ENCODE results near the gene ESR1.
"Not testable (repeated sequence)": the region's sequence is repeated elsewhere in the genome, so short reads cannot be mapped to it uniquely, and the experiment has no call there.

The ESR1 gene

DNA sequence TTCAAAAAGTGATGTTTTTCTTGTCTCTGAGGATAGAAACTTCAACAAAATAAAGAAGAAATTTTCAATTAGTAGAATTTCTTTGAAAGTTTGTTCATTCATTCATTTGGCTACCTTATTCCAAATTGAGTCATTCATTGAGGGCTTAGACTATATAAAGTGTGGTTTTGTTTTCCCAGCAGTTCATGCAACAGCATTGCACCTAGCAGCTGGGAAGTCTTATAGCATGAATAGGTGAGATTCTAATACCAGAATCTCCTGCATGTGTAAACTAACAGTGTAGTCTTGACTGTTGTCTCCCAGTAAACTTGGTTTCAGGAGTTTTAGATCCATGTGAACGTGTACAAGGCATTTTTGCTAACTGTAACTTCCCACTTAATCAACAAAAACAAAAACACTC, 7.1 kb downstream of the ESR1 start:
- no peak for DNase-seq

DNA sequence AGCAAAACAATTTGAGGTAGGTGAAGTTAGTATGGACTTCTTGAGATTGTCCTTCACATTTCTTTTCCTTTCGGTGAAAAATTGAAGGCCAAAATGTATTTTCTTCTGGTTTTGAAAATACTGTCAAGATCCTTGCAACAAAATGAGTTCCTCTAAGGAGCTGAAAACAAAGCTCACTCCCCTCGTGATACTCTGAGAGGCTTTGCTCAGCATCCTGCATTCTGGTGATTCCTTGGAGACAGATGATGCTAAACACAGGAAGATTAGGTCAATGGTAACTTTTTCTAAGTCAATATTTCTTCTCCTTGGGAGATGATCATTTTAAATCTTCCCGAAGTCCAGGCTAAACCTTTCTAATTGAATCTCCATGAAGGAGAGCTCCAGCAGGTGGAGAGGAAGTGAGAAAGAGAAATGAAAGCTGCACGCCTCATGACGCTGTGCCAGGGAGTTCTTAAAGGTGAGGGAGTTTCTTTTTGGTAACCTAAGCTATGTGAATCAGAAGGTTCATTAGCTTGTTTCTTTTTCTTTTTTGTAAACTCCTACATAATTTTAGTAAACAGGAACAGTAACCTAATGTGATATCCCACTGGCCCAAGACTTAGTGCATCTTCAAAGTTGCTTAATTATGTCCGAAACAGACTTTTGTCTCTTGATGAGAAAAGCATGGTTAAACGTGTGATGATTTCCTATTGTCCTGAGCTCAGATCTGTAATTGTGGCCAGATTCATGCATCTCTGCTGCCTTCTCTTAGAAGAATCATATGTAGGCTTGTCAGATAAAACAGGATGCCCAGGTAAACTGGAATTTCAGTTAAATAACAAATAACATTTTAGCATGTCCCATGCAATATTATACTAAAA, 15.0 kb downstream of the ESR1 start:
- no peak for DNase-seq

- DNase-seq, result no peak
Observed at GRCh38 chr6:151826517-151827142, 19.1 kb downstream of the ESR1 start.

GRCh38 chr6:151832710-151833109, 25.2 kb downstream of the ESR1 start:
- no peak for DNase-seq

GRCh38 chr6:151835396-151835795, 27.9 kb downstream of the ESR1 start:
- DNase-seq, result no peak

DNA sequence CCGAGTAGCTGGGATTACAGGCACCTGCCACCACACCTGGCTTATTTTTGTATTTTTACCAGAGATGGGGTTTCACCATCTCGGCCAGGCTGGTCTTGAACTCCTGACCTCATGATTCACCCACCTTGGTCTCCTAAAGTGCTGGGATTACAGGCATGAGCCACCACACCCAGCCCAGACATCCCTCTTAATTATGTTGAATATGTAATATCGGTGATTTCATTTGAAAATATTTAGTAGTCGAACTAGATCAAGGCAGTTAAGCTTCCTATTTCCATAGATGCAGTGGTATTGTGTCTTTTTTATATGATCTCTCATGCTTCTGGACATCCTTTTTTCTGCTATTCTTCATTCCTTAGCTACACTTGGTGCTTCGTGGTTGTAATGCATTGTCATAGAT, 29.7 kb downstream of the ESR1 start:
- DNase-seq, result no peak

- no peak for DNase-seq
Observed at GRCh38 chr6:151842816-151843215, 35.3 kb downstream of the ESR1 start.

- peak; percentile 65 for DNase-seq
Observed at GRCh38 chr6:151847064-151847463, 39.6 kb downstream of the ESR1 start.

- DNase-seq, result no peak
Observed at GRCh38 chr6:151850479-151851003, 43.1 kb downstream of the ESR1 start.

DNA sequence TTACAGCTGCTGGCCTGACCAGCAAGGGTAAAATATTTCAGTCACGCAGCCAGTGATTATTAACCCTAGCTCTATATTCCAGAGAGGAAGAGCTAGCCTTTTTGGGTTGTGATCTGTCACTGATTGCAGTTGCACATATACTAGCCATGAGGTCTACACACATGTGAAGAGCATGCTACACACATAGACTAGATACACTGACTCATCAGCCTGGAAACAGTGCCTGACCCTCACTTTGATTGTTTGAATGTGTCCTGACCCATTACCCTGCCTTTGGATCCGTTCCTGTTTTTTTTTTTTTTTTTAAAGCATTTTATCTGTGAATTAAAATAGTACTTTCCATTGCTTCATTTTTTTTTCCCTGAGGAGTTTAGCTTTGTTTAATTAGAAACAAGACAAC, 50.8 kb downstream of the ESR1 start:
- DNase-seq, result no peak

- DNase-seq, result no peak
Observed at GRCh38 chr6:151862461-151862860, 55.0 kb downstream of the ESR1 start.

DNA sequence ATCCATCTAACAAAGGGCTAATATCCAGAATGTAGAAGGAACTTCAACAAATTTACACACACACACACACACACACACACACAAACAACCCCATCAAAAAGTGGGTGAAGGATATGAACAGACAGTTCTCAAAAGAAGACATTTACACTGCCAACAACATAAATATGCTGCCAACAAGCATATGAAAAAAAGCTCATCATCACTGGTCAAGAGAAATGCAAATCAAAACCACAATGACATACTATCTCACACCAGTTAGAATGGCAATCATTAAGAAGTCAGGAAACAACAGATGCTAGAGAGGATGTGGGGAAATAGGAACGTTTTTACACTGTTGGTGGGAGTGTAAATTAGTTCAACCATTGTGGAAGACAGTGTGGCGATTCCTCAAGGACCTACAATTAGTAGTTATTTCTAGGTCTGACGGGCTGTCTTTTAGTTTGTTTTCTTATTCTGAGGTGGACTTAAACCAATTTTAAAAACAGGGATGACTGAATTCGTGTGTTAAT, 59.9 kb downstream of the ESR1 start:
- not testable (repeated sequence) for DNase-seq

DNA sequence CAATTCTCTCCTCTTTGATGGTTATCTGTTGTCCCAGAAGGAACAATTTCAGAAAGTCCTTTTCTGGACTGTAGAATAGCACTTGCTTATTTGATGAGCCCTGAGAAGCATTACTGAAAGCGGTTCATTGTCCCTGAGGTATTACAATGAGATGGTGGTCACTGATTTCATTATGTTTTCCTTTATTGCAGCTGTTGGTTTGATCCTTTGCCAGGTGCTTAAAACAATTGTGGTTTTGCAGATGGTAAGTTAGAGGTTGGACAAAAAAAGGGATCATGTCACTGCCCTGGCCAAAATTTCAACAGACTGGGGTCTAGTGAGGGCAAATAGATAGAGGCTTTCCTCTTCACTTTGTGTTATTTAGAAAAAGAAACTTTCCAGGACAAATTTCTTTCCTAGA, 61.9 kb downstream of the ESR1 start:
- peak; percentile 14 for DNase-seq

GRCh38 chr6:151869787-151870186, 62.3 kb downstream of the ESR1 start:
- DNase-seq, result no peak

GRCh38 chr6:151870375-151870774, 62.9 kb downstream of the ESR1 start:
- DNase-seq, result no peak

DNA sequence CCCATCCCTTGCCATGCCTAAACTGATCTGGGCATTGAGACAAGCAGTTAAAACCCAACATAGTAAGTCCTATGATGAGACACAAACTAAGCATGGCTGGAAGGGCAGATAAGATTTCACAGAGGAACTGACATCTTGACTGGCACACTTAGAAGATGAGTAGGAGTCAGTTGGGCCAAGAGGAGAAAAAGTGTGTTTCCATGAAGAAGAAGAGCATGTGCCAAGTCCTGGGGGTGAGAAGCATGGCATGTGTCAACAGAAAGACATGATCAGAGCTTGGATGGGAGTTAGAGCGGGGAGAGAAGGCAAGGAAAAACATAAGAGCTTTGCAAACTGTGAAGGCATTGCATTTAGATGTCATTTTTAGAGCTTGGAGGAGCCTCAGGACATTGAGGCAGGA, 68.0 kb downstream of the ESR1 start:
- DNase-seq, result no peak

- no peak for DNase-seq
Observed at GRCh38 chr6:151876122-151876521, 68.6 kb downstream of the ESR1 start.

GRCh38 chr6:151877458-151877857, 70.0 kb downstream of the ESR1 start:
- no peak for DNase-seq

- no peak for DNase-seq
Observed at GRCh38 chr6:151881231-151881630, 73.7 kb downstream of the ESR1 start.

GRCh38 chr6:151882206-151882605, 74.7 kb downstream of the ESR1 start:
- DNase-seq, result no peak

DNA sequence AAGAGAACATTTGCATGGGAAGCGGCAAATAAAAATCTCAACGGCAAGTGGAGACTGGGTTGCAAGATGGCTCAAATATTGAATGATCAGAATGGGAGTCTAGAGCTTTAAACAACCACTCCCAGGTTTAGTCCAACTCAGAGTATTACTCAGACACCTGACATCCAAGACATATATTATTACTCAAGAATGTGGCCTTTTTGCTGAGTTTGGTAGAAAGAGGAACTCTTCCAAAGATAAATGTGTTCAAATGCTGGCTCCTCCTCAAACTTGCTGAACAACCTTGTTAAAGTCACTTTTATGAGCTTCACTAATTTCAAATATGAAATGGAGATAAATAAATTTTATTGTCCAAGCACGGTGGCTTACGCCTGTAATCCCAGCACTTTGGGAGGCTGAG, 77.8 kb downstream of the ESR1 start:
- no peak for DNase-seq

DNA sequence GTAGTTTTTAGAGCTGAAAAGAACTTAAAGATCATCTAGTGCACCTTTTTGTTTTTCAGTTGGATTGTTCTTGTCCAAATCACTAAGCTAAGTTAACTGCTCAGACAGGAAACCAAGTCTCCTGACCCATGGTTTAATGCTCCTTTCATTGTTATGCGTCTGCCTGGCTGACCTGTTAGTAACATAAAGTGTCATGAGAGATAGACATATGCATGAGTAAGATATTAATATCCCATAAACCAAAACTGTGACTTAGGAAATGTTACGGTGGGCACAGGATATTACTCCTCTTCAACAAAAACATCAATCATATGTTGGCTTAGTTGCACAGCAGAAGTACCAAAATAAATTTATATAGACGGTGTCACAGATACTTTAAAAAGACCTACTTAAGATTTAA, 84.0 kb downstream of the ESR1 start:
- no peak for DNase-seq

DNA sequence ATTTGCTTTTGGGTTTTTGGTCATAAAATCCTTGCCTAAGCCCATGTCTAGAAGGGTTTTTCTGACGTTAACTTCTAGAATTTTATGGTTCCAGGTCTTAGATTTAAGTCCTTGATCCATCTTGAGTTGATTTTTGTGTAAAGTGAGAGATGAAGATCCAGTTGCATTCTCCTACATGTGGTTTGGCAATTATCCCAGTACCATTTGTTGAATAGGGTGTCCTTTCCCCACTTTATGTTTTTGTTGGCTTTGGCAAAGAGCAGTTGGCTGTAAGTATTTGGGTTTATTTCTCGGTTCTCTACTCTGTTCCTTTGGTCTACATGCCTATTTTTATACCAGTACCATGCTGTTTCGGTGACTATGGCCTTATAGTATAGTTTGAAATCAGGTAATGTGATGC, 86.9 kb downstream of the ESR1 start:
- DNase-seq, result not testable (repeated sequence)

DNA sequence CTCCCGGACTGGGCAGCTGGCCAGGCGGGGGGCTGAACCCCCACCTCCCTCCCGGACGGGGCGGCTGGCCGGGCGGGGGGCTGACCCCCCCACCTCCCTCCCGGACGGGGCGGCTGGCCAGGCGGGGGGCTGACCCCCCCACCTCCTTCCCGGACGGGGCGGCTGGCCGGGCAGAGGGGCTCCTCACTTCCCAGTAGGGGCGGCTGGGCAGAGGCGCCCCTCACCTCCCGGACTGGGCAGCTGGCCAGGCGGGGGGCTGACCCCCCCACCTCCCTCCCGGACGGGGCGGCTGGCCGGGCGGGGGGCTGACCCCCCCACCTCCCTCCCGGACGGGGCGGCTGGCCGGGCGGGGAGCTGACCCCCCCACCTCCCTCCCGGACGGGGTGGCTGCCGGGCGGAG, 91.7 kb downstream of the ESR1 start:
- DNase-seq, result not testable (repeated sequence)
